Erythroblast (primary cell): ENCODE results near the gene MAPK8.

Experiments
- GATA1 ChIP-seq: IDR thresholded peaks from 2 replicates; pipeline ENCODE4 v1.6.1; 2011; ENCODE audit warnings: low read depth, mild to moderate bottlenecking, control low read depth, low read length, moderate library complexity
- POLR2A ChIP-seq: IDR thresholded peaks from 2 replicates; pipeline ENCODE4 v1.6.1; 2011; ENCODE audit warnings: mild to moderate bottlenecking, low read length

DNA sequence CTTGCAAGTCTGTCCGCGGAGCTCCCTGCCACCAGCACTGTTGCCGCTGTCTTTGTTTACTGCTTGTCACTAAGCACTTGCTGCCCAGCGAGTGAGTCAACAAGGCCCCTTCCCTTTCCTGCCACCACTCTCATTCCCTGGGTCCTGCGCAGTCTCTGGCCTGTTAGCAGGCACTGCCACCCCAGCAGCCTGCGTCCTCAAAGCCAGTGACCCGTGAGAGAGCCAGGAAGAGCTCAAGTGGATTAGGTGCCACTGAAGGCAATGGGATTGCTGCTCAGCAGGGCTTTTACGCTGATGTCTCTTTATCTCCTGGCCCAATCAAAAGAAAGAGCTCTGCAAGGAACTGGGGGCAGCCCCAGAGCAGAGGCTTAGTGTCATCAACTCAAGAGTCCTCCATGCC lies 31.8 kb upstream of the MAPK8 start, which contains the start of gene FRMPD2:
- TF ChIP-seq POLR2A (no peak), GATA1 (no peak)
